Measurements from ENCODE around the gene NEURL1.
A peak's percentile ranks its signal among the peaks of the same experiment; 100 is the strongest.

Gene NEURL1

DNA sequence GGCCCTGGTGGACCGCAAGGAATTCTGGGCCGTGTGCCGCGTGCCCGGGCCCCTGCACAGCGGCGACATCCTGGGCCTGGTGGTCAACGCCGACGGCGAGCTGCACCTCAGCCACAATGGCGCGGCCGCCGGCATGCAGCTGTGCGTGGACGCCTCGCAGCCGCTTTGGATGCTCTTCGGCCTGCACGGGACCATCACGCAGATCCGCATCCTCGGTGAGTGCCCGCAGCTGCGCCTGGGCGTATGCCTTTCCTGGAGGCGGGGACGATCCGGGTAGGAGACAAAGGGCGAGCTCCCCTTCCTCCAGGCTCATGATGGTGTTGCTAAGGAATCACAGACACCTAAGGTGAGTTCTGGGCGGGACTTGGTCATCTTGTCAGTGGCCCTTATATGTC is 91.5 kb downstream of the NEURL1 start:
- TF ChIP-seq CTCF (IDR thresholded peaks at IDR 0.05; ENCODE audit: low read depth, low read length) = no peak

DNA sequence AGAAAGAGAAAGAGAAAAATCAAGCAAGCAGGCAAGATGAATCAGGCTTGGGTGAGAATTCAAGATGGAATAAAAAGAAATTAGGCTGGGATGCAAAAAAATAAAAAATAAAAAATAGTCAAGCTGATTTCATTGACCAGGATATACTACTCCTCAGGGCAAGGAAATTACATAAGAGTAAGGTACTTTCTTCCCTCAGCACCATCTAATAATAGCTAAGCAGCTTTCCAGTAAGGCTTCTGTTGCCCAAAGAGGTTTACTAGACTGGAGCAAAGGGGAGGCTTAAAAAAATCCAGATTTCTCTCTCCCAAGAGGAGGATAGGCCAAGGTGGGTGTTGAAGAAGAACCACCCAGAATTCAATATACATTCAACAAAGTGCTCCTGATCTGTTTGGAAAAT is 93.6 kb downstream of the NEURL1 start:
- TF ChIP-seq CTCF (IDR thresholded peaks at IDR 0.05; ENCODE audit: low read depth, low read length) = no peak
- H3K4me3 ChIP-seq (ENCODE audit: low read depth, low read length) = no peak overlapping the region

More for the DNA sequence above, 91.5 kb downstream of the NEURL1 start:
- no peak overlapping the region for H3K4me3 ChIP-seq (ENCODE audit: low read depth, low read length)

DNA sequence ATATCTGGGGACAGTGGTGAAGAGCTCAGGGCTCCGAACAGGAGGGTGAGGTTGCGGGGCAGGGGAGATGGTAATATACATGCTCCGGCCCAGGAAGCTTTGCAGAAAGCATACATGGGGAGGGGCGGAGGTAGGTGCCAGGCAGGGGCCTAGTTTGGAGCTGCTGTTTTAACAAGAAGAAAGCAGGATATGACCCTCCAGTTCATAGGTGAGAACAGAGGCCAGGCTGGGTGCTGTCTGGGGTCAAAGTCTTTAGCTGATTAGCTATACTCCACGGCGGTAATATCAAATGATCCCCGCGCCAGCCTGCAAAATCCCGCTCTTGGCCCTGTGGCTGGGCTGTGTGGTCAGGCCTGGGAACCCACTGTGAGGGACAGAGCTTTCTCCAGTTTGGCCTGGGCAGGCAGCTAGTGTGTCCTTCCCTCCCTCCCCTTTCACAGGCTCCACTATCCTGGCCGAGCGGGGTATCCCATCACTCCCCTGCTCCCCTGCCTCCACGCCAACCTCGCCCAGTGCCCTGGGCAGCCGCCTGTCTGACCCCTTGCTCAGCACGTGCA is 95.6 kb downstream of the NEURL1 start:
- no peak overlapping the region for H3K4me3 ChIP-seq (ENCODE audit: low read depth, low read length)
- no peak for TF ChIP-seq CTCF (IDR thresholded peaks at IDR 0.05; ENCODE audit: low read depth, low read length)

DNA sequence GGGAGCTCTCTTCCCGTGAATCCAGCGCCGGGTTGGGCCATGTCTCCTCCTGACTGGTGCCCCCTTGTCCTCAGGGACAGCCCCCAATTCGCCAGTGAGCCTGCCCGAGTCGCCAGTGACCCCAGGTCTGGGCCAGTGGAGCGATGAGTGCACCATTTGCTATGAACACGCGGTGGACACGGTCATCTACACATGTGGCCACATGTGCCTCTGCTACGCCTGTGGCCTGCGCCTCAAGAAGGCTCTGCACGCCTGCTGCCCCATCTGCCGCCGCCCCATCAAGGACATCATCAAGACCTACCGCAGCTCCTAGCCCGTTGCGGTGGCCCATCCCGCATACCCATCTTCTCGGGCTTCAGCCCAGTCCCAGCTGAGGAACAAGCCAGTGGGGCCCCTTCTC is 96.6 kb downstream of the NEURL1 start:
- H3K4me3 ChIP-seq (ENCODE audit: low read depth, low read length) = no peak overlapping the region
- no peak for TF ChIP-seq CTCF (IDR thresholded peaks at IDR 0.05; ENCODE audit: low read depth, low read length)

DNA sequence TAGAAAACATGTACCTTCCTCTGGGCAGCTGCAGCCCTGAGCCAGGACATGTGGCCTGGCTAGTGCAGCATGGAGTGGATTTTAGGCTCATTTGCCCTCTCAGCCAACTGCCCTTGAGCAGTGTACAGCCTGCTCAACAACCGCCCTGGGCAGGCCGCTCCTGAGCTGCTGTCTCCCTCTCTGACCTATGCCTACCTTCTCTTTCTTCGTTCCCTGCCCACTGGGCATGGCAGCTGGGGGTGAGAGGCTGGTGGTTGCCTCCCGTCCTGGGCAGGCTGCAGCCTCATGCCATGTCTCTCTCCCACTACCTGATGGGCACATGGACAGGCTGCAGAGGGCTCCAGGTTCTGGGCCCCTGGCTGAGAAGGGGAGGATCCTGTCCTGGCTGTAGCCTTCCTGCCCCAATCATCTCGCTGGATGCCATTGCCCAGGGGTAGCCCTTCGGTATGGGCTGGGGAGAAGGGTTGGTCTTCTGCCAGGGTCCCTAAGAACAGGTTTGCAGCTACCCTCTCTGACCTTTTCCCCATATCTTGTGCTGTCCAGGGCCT is 97.3 kb downstream of the NEURL1 start:
- no peak overlapping the region for H3K4me3 ChIP-seq (ENCODE audit: low read depth, low read length)
- TF ChIP-seq CTCF (IDR thresholded peaks at IDR 0.05; ENCODE audit: low read depth, low read length) = no peak

GRCh38 chr10:103592186-103593021 is 98.9 kb downstream of the NEURL1 start:
- TF ChIP-seq CTCF (IDR thresholded peaks at IDR 0.05; ENCODE audit: low read depth, low read length) = peak; percentile 70
- H3K4me3 ChIP-seq (ENCODE audit: low read depth, low read length) = no peak overlapping the region

GRCh38 chr10:103593022-103593570 is 99.6 kb downstream of the NEURL1 start:
- H3K4me3 ChIP-seq (ENCODE audit: low read depth, low read length) = no peak overlapping the region
- TF ChIP-seq CTCF (IDR thresholded peaks at IDR 0.05; ENCODE audit: low read depth, low read length) = no peak

Data from WI38 (cell line).